GM12875 (cell line): ENCODE data around the gene RXRB.
"Not testable (repeated sequence)": the region's sequence is repeated elsewhere in the genome, so short reads cannot be mapped to it uniquely, and the experiment has no call there.

Experiments used
- H3K4me3 ChIP-seq: one replicate; pipeline ENCODE4 v1.5.1; 2011; ENCODE audit warnings: low read depth, low read length, control low read depth
- TF ChIP-seq, protein P1 (sequence below): IDR thresholded peaks from 2 replicates; pipeline ENCODE4 v1.5.1; 2011; ENCODE audit warnings: low read depth, mild to moderate bottlenecking, control low read depth, inconsistent platforms, low read length, moderate library complexity, borderline replicate concordance; ENCODE audit not compliant: insufficient read depth

RXRB gene

DNA sequence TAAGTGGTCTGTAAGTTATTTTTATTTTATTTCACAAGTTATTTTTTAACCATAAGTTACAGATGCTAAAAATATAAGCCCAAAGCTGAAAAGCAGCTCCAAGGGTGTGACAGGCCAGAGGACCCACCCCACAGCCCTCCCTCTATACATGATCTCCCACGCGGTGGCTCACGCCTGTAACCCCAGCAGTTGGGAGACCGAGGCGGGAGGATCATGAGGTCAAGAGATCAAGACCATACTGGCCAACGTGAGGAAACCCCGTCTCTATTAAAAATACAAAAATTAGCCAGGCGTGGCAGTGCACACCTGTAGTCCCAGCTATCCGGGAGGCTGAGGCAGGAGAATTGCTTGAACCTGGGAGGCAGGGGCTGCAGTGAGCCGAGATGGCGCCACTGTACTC lies 40.4 kb downstream of the RXRB start:
- no peak overlapping the region for H3K4me3 ChIP-seq
- TF ChIP-seq, protein P1, sequence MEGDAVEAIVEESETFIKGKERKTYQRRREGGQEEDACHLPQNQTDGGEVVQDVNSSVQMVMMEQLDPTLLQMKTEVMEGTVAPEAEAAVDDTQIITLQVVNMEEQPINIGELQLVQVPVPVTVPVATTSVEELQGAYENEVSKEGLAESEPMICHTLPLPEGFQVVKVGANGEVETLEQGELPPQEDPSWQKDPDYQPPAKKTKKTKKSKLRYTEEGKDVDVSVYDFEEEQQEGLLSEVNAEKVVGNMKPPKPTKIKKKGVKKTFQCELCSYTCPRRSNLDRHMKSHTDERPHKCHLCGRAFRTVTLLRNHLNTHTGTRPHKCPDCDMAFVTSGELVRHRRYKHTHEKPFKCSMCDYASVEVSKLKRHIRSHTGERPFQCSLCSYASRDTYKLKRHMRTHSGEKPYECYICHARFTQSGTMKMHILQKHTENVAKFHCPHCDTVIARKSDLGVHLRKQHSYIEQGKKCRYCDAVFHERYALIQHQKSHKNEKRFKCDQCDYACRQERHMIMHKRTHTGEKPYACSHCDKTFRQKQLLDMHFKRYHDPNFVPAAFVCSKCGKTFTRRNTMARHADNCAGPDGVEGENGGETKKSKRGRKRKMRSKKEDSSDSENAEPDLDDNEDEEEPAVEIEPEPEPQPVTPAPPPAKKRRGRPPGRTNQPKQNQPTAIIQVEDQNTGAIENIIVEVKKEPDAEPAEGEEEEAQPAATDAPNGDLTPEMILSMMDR, result no peak

DNA sequence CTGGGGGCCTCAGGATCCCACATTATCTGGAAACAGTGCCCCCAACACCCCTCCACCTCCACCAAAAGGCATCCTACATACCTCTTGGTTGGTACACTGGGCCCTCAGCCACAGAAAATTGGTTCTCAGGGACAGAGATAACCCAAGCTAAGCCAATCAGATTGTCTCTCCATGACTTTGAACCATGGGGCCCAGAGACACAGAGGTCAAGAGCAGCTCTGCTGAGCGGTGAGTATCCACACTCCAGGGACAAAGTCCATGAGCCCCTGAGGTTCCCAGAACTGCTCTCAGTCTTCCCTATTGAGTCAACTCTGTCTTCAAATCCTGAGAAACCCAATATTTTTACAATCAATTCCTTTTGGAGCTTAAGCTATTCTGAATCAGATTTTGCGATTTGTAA lies 43.5 kb downstream of the RXRB start:
- no peak overlapping the region for H3K4me3 ChIP-seq
- TF ChIP-seq, protein P1, result no peak

DNA sequence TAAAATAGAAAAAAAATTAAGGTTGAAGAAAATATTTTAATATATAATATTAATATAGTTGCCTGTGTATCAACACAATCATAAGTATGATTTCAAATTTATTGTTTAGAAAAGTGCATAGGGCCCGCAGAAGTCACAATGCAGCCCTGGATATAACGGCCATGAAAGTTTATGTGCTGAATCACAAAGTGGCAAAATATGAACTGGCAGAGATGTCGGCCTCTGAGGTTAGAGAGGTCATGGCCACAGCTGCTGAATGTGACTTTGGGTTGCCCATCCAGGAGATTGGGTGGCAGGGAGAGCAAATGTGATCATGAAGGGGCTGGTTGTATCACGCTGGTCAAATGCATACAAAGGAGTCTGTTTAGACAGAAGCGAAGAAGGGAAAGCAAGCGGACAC lies 43.9 kb downstream of the RXRB start:
- H3K4me3 ChIP-seq, result no peak overlapping the region
- TF ChIP-seq, protein P1, result no peak

DNA sequence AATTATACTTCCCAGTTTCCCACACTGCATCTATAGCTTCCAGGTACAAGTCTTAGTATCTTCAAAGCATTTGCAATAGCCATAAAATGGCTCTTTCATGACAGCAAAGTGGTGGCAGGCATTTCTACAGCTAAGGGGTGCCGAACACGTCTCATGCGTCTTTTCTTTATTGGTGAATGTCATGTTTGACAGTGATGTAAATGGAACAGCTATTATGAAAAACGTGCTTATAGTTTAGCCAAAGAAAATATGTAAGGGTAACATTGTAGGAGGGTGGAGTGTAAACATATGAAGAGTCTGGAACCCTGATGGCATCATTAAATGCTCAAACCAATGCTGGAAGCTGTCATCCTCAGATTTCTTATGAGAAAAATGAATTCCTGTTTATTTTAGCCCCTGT lies 46.1 kb downstream of the RXRB start:
- H3K4me3 ChIP-seq, result no peak overlapping the region
- TF ChIP-seq, protein P1, result no peak

DNA sequence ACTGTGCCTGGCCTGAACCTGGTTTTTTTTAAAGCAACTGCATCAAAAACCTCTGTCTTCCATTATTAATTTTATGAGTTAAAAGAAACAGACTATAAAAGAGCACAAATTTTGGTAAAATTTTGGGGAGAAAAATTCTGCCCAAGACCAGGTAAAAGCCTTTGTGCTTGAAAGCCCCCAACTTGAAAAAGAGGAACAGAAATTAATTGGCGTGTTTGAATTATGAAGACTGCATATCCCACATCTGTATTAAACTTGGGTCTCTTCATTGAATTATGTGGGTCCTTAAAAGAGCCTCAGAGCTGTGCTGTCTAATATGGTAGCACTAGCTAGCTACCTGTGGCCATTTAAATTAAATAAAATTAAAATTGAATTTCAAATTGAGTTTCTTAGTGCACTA lies 49.4 kb downstream of the RXRB start:
- TF ChIP-seq, protein P1, result no peak

DNA sequence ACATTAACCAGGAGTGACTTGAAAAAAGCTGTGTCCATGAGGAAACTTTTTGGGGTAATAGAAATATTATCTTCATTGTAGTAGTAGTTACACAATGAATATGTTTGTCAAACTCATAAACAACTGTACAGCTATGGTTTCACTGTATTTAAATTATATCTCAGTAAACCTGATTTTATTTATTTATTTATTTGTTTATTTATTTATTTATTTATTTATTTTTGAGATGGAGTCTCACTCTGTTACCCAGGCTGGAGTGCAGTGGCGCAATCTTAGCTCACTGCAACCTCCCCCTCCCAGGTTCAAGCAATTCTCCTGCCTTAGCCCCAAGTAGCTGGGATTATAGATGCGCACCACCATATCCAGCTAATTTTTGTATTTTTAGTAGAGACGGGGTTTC lies 49.9 kb downstream of the RXRB start:
- H3K4me3 ChIP-seq, result not testable (repeated sequence)

More for the DNA sequence above, 49.4 kb downstream of the RXRB start:
- H3K4me3 ChIP-seq, result no peak overlapping the region

DNA sequence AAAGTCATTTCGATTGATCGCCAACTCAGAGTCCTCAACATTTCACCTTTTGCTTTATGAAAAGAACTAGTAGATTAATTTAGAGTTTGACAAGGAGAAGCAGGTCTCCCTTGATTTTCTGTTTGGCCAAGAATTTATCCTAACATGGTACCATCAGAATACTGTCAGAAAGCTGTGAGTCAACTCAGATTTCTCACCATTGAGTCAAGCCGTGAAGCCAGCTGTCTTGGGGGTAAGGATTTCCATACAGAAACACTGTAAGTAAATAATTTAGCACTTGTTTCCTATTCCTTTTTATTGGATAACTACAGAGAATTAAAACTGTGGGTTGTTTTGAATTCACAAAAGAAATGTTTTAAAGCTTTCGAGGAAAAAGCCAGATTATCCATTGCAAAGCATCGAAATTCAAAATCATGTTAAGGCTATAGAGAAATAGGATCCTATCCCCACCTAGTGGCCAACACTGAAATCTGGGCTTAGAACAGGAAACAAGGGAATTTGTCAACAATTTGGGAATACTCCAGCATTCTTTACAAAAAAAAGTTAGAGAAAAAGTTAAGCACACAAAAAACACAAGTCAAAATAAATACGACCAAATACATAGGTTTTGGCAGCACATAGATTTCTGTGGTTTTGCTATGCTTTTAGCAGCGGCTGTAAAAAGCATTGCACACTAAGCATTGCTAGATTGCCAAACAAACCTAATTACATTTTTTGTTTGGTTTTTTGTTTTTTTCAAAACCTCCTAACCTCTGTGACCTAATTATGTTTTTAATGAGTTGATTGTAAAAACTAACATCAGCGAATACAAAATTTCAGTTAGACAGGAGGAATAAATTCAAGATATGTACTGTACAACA lies 52.4 kb downstream of the RXRB start:
- no peak overlapping the region for H3K4me3 ChIP-seq
- TF ChIP-seq, protein P1, result peak; percentile 60

DNA sequence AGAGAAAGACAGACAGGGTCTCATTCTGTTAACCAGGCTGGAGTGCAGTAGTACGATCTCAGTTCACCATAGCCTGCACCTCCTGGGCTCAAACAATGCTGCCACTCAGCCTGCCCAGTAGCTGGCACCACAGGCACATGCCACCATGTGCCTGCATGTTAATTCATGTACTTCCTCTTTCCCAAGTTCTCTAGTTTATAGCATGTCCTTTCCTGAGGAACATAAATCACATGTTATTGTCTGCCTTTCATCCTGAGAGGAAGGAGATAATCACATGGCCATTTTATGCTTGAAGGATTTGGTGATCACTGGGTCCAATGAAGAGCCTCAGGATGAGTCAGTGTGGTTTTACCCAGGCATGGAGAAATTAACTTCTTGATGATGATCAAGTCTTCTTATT lies 56.1 kb downstream of the RXRB start:
- no peak overlapping the region for H3K4me3 ChIP-seq
- TF ChIP-seq, protein P1, result no peak
